GF-D8 (cell line): ENCODE measurements around the gene ZNF423.

Experiments used
- DNase-seq: peaks from one replicate; lab custom pipeline; 2025; lab: John Stamatoyannopoulos, UW

The ZNF423 gene

DNA sequence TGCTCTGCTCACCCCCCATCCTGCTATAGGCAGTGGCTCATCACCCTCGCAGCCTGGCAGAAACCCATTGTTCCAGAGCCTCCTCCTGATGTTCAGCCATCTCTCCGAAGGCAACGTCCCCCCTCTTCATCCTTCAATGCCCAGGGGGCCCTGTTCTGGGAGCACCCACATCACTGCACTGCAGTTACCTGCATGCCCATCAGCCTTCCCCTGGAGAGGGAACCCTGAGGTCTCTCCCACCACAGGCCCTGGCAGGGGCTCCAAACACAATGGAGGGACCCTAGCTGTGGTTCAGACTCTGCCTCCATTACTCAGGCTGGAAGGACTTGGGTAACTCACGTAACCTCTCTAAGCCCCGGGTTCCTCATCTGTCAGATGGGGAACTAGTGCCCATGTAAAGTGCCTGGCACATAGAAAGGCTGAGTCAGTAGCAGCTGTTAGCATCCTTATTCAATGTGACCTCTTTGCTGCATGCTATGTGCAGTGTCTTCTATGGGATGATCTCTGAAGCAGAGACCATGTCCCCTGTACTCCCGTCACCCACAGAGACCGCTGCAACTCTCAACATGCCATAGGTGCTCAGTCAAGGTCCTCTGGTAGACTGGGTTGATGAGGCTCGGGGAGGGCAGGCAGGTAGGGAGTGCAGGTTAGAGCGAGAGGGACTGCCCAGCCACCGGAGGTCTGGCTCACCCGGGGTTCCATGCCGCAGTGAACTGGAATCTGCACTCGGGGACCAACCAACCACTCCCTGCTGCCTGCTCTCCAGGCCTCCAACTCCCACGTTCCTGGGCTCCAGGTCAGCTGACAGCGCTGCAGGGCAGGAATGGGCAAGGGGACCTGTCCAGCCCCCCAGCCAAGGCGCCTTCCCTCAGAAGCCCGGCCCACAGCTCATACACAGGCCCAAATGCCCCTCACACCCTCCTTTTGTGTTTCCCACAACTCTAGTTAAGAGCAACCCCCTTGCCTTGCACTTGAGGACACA is 233.2 kb downstream of the ZNF423 start:
- DNase-seq = no peak

DNA sequence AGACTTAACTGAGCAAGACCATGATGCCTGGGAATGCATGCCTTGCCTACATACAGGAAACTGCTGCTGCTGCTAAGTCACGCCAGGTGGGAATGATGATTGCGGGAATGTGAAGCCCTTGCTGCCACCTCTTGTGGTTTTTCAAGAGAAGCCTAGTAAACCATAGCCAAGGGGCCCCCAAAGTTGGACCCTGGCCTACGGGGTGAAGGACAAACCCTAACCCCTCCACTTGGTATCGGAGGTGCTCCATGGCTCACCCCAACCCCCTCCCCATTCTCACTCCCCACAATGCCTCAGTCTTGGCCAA is 233.9 kb downstream of the ZNF423 start:
- no peak for DNase-seq

DNA sequence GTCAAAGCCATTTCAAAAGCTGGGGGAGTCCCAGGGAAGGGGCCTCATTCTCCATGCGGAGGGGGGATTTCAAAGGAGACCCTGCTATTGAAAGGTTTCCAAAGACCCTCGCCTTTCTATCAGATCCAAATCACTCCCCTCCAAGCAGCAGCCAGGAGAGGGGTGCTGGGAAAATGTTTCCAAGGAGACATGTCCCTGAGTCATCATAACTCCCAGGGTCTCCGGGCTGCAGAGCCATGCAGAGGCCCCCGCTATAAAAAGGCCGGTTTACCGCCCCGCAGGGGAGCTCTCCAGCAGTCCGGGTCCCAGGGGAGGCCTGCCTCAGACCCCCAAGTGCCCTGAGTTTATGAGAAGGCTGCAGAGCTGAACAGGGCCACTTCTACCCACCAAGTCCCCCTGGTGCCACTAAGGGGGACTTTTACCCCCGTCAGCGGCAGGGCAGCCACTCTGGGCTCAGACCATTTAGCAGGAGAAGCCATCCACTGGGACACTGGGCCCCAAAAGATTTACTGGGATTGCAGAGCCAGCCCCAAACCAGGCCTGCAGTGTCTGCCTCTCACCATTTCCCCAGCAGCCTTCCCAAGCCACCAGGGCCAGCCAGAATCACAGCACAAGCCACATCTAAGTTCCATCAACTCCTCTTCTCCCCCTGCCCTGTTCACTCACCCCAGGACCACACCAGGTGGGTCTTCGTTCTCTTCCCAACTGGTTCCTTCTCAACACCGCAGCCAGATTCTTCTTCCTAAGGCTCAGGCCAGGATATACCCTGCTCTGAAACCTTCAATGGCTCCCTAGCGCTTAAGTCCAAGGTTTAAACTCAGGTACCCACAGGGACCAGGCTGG is 234.4 kb downstream of the ZNF423 start:
- no peak for DNase-seq

DNA sequence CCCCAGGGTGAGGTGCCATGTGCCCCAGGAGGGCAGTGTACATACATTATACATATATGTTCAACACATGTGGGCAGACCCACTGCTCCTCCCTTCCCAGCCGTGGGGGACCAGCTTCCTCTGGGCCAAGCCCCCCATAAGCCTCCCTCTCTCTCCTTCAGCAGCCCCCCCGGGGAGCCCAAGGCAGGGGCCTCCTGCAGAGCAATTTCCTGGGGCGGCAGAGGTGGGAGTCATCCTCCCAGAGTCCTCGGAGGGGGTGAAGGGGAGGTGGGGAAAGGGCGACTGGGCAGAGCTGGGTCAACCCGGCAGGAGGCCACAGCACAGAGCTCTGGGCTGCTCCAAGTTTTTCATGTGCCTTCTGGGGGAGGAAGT is 235.1 kb downstream of the ZNF423 start:
- DNase-seq = no peak

DNA sequence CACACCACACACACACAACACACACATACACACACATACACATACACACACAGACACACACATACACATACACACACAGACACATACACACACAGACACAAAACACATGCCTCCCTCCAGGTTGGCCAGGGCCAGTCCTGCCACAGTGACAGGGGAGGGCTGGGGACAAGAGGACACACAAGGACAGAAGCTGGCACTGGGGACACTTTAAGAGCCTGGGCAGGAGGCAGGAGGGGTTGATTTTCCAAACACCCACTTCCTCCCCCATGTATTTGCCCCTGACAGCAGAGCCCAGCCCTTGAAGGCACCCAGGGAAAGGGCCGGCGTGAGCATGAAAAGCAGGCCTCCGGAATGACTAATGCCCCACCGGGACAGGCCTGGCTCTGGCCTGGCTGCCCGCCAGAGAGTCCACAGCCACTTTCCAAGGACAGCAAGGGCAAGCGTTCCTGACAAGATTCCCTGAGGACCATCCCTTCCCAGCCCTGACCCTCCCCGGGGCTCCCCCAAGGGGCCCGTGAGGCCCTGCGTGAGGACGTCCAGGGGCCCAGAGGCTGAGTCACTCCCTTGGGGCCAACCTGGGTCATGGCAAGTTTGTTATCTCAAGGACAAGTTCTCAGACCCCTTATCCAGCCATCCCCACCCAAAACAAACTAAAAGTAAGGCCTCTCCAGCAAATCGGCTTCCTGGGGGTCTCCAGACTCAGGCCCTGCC is 235.6 kb downstream of the ZNF423 start:
- no peak for DNase-seq

DNA sequence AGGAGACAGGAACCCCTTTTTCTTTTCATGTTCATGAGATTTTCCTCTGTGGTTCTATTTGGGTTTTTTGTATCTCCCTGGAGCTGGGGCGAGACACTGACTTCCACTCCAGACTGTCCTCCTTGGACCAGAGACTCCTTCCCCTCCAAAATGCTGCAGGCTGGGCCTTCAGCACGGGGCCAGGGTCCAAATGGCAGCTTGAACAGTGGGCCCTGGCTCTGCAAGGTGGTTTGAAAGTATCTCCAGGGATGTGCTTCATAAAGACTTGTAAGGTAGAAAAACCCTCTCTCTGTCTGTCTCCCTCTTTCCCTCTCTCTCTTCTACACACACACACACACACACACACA is 236.1 kb downstream of the ZNF423 start:
- no peak for DNase-seq

DNA sequence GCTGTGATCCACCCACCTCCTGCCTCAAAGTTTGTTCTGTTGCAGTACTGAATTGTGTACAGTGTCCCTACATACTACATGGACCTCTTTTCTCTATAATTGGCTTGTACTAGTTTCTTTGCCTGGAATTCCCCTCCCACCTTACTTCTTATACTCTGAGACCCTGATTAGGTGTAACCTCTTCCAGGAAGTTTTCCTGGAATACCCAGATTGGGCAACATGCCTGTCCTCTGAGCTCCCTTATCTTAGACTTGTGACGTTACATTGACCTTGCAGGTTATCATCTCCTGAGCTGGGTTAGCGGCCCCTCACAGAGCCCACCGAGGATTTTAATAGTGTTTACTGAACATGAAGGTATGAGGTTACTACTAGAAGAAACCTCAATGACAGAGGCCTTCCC is 237.0 kb downstream of the ZNF423 start:
- no peak for DNase-seq

DNA sequence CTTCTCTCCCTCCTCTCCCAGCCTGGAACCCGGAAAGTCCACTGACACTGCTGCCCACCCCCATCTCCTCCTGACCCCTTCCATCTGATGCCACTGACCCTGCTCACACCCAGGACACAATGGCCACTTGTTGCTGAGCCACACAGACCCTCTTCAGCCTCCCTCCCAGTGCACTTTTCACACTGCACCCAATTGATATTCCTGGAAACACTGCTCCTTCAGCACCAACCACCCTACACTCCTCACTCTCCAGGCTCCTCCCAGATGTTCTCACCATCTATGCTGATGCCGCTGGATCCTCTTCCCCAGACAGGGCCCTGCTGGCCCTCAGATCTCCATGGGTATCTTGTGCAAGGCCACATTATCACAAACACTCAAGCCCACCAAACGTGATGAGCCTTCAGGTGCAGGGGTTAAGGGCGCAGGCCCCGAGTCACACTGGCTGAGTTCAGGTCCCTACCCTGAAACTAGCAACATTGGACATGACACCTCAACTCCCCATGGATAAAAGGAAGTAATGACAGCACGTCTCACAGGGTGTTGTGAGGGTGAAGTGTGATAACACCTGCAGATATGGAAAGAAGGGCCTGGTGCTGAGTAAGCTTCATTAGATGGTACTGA is 238.1 kb downstream of the ZNF423 start:
- DNase-seq = no peak

DNA sequence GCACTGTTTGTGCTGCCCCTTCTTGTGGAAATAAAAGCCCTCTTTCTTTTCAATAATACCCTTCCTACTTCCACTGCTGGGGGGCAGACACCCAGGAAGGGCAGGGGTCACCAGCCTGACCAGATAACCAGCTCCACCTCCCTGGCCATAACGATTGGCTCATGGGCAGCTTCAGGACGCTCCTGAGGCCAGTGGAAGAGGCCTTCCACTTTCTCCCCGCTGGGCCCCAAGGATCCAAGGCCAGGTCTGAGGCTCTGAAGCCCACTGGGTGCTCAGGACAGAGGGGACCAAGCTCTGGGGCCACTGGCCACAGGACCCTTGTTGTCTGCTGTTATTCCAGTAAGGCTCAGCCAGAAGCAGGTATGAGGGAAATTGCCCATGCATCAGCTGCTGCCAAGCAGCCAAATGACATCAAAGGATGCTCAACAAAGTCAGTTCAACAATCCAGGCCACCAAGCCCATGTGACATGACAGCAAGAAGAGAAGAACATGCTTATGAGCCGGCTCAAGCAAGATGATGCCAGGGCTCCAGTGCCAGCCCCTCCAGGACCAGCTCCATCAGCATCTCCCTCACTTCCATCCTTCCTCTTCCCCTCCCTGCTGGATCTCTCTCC is 238.8 kb downstream of the ZNF423 start:
- DNase-seq = no peak

DNA sequence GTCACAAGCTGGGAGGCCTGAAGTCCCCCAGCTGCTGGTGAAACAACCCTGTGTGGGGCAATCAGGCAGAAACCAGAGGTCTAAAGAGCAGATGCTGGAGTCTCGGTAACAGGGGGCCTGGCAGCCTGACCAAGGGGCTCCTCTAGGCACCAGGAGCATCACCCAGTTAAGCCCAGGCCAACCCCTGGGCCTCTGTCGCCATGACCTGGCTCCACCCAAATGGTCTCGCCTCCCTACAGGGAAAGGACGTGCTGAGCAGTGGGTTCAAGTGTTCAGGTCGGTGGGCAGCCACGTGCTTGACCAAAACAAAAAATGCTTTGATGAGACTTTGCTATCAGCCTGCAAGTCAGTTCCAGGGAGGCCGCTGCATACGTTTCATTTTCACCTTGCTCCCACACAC is 240.3 kb downstream of the ZNF423 start:
- no peak for DNase-seq

DNA sequence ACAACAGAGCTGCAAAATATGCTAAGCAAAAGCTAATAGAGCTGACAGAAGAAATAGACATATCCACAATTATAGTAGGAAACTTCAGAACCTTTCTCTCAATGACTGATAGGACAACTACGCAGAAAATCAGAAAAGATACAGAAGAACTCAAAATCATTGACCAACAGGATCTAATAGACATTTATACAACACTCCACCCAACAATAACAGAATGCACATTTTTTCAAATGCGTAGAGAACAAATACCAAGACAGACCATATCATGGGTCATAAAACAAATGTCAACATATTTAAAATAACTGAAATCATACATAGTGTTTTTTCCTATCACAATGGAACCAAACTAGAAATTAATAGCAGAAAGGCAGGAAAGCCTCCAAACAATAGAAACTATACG is 244.9 kb downstream of the ZNF423 start:
- no peak for DNase-seq

DNA sequence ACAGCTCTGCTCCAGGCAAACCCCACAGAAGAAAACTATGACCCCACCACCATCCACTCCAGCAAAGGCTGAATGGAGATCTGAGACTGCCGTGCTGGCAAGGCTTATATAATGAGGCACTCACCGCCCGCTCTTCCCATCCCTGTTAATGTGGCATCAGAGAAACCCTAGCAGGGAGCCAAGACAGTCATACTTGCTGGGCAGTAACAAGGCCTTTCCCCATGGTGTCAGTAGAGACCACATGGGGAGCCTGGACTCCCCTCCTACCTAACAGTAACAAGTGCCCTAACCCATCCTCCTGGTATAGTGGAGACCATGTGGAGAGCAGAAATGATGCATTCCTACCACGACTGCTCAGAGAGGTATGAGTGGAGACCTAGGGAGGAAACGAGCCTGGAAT is 247.1 kb downstream of the ZNF423 start:
- DNase-seq = no peak

DNA sequence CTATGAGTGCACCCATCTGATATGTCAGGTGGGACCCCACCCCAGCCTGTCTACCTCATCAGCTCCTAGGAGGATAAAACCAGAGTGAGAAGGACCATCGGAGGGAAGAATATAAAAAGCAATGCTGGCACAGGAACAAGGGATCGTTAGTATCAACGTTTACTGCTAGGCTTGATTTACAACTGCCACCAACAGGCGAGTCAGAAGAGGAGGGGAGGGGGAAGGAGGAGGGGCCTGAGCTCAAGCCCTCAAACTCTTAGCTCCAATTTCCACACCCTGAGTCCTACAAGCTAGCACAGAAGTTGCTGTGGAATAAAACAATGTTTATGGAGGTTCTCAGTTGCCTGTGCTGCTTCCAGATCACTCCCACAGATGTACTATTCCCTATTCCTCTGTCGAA is 247.8 kb downstream of the ZNF423 start:
- DNase-seq = no peak

DNA sequence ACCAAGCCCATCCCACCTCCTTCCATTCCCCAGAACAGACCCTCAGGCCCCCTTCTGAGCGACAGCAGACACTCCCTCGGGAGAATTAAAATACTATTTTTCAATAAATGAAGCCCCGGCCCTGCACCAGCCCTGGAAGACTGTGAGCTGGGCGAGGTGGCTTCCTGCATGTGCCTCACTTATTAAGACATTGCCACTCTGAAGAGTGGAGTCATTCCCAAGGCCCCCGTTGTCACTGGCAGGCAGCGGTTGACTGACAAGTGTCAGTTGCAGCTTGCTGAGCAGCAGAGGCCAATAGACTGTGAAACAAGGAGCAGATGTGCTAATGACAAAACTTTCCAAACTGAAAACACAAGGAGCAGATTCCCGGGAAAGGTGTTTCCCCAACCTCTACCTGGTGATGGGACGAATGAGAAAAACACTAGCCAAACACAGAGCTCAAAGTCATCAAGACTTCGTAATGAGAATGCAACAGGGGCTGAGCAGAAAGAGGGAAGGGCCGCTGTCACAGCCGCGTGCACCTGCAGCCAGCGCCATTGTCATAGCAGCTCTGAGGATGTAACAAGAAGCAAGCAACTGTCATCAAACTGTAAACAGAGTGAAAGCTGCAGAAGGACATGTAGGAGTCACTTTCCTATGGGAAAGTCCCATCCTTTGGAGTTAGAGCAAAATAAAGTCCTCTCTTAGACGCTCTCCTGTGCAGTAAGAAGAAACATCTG is 250.2 kb downstream of the ZNF423 start:
- no peak for DNase-seq

DNA sequence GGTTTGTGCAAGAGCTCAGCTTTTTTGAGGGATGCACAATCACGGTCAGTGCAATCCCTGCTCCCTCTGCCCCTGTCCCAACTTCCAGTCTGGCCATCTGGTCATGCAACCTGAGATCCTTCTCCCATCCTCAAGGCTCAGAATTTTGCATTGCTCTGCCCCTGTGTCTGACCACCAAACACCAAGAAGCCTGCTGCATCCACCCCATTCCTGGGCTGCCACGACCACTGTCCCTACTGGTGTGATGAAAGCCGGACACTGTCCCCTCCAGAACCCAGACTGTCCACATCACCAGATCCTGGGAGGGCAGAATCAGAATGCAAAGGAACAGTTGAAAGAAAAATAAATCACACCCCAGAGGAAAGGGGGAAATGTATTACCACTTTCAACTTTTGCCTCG is 251.3 kb downstream of the ZNF423 start:
- DNase-seq = no peak

DNA sequence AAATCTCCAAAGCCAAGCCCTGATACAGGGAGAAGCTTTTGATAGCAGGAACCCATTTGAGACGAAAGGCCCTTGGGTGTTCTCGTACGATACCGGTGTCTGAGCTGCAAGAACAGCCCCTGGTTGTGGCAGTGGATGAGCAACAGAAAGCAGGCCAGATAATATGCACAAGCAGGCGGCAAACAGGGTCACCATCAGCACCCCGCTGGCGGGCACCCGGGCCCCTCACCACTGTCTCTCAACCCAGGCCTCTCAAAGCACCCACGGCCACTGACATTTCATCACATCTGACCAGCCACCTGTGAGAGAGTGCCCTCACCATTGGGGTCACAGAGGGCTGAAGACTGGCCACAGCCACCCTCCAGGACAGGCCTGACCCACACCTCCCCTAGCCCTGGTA is 252.0 kb downstream of the ZNF423 start:
- no peak for DNase-seq

DNA sequence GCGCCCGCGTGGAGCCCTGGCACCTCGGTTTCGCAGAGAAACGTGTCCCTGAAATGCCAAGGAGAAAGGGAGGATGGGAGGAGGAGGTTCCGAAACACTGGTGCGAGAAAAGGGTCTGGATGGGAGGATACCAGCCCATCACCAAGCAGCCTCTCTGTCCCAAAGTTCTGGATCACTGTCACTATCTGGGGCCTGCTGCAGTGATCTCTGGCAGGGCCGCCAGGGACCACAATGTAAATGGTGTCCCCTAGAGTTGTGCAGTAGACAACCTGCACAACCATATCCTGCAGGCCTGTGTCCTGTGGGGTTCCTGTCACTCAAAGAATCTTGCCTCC is 253.0 kb downstream of the ZNF423 start:
- DNase-seq = no peak

DNA sequence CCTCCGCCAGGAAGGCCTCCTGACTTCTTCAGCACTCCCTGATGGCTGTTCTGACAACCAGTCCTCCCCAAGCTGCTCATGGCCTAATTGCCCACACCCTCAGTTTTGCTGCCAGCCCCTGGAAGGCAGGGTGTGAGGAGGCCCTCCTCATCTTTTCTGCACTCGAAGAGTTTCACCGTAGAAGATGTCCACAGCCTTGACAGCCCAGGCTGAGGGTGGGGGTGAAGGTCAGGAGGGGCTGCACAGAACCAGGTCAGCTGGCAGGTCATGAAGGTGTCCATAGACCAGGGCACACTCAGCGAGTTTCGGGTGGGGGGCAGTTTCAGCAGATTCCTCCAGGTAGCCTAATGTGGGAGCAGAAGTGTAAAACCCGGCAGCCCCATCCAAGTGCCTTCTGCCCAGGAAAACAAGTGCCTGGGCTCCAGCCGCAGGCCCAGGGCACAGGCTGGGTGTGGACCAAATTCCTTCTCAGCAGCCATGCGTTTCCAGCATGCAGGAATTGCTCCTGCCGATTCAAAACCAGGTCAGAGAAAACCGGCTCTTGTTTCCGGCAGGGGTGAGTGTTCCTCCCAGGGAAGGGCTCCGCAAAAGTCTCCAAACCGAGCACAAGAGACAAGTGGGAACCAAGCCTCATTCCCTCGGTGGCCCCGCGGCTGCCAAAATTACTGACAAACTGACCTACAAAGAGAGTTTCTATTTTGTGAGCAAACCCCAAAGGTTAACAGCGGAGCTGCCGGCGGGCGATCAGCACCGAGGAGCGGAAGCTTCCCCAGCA is 253.5 kb downstream of the ZNF423 start:
- DNase-seq = no peak

DNA sequence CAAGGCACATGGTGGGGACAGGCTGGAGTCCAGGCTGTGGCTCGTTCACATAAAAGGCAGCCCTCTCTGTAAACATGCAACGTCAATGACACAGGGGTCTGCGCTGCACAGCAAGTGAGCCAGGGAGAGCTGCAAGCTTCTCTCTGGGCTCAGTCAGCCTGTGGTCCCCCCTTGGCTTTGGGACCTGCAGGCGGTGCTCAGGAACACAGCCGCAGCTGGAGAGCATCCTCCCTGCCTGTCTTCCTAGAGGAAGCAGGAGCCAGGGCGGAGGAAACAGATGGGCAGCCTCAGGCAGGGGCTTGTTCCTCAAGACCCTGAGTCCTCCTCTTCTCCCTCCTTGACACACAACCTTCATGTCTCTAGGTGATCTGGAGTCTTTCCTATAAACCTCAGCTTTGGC is 254.3 kb downstream of the ZNF423 start:
- no peak for DNase-seq

DNA sequence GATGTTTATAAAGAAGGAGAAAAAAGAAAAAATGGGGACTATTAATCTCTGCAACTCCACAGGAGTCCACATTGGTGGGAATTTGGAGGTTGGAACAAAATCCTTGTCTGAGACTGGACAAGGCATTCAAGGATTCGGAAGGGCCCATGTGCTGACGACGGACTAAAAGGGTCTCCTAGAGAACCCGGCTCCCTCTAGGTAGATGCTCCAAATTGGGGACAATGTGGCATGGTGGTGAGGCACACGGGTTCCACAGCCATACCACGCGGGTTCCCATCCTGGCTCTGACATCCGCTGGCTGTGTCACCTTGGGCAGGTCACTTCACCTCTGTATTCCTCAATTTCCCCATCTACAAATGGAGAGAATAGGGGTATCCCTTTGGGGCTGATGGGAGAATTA is 254.9 kb downstream of the ZNF423 start:
- DNase-seq = no peak

DNA sequence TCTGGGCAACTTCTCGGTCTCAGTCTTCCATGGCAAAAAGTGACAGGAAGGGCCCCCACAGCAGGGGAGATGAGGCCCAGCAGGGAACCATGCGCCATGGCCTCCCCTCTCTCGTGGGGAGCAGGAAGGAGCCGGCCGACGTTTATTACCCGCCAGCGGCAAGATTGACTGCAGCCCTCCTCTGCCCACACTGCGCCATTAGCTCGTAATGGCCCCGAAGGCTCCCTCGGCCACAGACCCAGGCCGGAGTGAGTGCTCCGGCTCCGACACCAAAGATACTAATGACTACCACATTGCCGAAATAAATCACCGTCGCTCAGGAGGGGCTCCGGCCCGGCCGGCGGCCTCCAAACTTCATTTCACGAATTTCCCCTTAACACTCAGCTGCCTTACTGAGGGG is 255.4 kb downstream of the ZNF423 start:
- DNase-seq = no peak
